Activated T-helper 17 cell treated with anti-CD3 and anti-CD28 coated beads, Interleukin-2, amount 50 U/mL, for 72 hours (primary cell): ENCODE results near the gene OBP2A. TPM values are rescaled to one million over a fixed set of nuclear protein-coding genes. Genes with fewer than 3 reads are reported as not detected.
"Not testable (repeated sequence)": the region's sequence is repeated elsewhere in the genome, so short reads cannot be mapped to it uniquely, and the experiment has no call there.

Source experiments
- ATAC-seq: fragments of 150-1000 bp; cut with Tn5 transposase; replicated peaks from 2 replicates; pipeline ENCODE4 v1.10.0; 2021; ENCODE audit warnings: mild to moderate bottlenecking, moderate library complexity
- H3K27ac Mint-ChIP-seq: one replicate; pipeline ENCODE4 v1.8.0; 2022; ENCODE audit warnings: mixed read lengths
- H3K27me3 Mint-ChIP-seq: one replicate; pipeline ENCODE4 v1.8.0; 2022; ENCODE audit warnings: mixed read lengths
- H3K36me3 Mint-ChIP-seq: one replicate; pipeline ENCODE4 v1.8.0; 2022; ENCODE audit warnings: low read depth, mild to moderate bottlenecking, mixed read lengths
- H3K4me1 Mint-ChIP-seq: one replicate; pipeline ENCODE4 v1.8.0; 2022; ENCODE audit warnings: mixed read lengths
- H3K4me3 Mint-ChIP-seq: one replicate; pipeline ENCODE4 v1.8.0; 2022; ENCODE audit warnings: mild to moderate bottlenecking, mixed read lengths
- H3K9me3 Mint-ChIP-seq: one replicate; pipeline ENCODE4 v1.8.0; 2022; ENCODE audit warnings: mixed read lengths
- total RNA-seq, 2 donors: library from RNA; stranded (reverse); gene quantifications; one replicate each; pipeline ENCODE4 v1.2.3, GENCODE V29; 2022

OBP2A gene
- total RNA-seq, 2 donors from 2014 or later: not detected

DNA sequence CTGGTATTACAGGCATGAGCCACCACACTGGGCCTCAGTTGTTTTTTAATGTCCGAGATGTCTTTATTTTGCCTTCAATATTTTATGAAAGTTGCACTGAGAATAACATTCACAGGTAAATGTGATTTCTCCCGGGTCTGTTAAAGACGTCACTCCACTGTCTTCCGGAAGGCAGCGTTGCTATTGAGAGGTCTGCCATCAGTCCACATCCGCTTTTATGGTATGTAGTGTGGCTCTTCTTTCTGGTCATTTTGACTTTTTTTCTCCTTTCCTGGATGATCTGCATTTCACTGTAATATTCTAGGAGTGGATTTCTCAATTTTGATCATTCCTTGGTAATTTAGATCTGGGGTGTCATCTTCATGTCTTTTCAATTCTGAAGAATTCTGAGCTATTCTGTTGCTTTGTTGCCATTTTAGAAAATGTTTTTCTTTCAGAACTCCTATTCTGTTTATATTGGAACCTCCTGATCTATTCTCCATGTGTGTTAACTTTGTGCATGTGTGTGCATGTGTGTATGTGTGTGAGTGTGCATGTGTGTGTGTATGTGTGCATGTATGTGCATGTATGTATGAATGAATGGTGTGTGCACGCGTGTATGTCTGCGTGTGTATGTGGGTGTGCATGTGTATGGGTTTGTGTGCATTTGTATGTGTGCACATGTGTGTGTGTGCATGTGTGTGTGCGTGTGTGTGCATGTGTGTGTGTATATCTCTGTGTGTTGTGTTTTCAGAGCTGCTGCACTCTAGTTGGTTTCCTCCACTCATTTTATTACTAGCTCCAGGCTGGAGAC, 26.6 kb upstream of the OBP2A start:
- Mint-ChIP-seq H3K27me3 (peaks cover 3% of the 10 kb centered on the region), H3K36me3 (no peaks in the 10 kb centered on the region), H3K4me1 (no peaks in the 10 kb centered on the region), H3K27ac (no peak overlapping the region), H3K9me3 (no peaks in the 10 kb centered on the region), H3K4me3 (no peak overlapping the region)
- no peak for ATAC-seq

DNA sequence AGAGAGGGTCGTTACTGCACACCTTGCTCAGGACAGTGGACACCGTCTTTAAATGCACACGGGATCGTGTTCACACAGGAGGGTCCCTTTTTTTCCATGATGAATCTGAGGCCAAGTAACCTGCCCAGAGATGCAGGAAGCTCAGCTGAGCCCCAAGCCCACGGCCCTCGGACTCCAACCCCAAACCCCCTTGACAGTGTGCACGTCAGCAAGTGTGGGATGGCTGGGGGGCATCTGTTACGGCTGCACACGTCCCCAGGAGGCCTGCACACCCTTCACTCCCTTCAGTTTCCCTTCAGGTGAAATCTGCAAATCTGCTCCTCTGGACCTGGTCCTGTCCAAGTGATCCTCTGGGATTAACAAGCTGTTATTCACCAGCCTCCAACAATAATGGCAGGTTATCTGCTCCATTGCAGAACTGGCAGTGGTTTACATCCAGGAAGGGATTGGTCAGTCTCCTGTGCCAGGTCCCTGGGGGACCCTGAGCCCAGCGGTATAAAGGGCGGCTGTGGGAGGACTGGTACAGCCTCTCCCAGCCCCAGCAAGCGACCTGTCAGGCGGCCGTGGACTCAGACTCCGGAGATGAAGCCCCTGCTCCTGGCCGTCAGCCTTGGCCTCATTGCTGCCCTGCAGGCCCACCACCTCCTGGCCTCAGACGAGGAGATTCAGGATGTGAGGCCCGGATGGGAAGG, 24.9 kb upstream of the OBP2A start, which contains the start of gene LCN1:
LCN1 (plus strand) TSS at position 525 of the 692 bp plus-strand sequence; CDS start at position 583, 58 bp downstream.
- no peak within 1 kb of the TSS for H3K4me3 Mint-ChIP-seq
- H3K27me3 Mint-ChIP-seq: peaks cover 3% of the 10 kb centered on the region
- H3K36me3 Mint-ChIP-seq: no peaks in the 10 kb centered on the region
- no peaks in the 10 kb centered on the region for H3K9me3 Mint-ChIP-seq
- no peak within 1 kb of the TSS for H3K27ac Mint-ChIP-seq
- ATAC-seq: no peak
- no peaks in the 10 kb centered on the region for H3K4me1 Mint-ChIP-seq

DNA sequence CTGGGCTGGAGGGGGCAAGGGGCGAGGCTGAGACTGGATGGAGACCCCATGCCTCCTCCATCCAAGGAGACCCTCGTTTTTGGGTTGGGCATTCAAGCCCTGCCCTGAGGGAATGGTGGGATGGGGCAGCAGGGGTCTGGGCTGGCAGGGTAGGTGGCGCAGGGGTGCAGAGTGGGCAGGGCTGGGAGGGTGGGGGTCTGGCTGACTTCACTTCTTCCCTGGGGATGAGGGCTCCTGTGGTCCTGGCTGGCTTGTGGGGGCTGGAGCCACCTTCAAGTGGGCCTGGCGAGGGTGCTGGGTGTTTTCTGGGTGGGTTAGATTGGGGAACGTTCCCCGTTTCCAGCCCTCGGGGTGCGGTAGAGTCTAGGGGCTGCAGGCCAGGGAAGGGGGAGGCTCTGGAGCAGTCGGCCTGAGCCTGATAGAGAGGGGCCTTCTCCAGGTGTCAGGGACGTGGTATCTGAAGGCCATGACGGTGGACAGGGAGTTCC, 24.3 kb upstream of the OBP2A start:
- no peak for ATAC-seq
- H3K4me1 Mint-ChIP-seq: no peaks in the 10 kb centered on the region
- H3K27ac Mint-ChIP-seq: no peak overlapping the region
- H3K4me3 Mint-ChIP-seq: no peak overlapping the region
- no peaks in the 10 kb centered on the region for H3K36me3 Mint-ChIP-seq
- peaks cover 3% of the 10 kb centered on the region for H3K27me3 Mint-ChIP-seq
- no peaks in the 10 kb centered on the region for H3K9me3 Mint-ChIP-seq

DNA sequence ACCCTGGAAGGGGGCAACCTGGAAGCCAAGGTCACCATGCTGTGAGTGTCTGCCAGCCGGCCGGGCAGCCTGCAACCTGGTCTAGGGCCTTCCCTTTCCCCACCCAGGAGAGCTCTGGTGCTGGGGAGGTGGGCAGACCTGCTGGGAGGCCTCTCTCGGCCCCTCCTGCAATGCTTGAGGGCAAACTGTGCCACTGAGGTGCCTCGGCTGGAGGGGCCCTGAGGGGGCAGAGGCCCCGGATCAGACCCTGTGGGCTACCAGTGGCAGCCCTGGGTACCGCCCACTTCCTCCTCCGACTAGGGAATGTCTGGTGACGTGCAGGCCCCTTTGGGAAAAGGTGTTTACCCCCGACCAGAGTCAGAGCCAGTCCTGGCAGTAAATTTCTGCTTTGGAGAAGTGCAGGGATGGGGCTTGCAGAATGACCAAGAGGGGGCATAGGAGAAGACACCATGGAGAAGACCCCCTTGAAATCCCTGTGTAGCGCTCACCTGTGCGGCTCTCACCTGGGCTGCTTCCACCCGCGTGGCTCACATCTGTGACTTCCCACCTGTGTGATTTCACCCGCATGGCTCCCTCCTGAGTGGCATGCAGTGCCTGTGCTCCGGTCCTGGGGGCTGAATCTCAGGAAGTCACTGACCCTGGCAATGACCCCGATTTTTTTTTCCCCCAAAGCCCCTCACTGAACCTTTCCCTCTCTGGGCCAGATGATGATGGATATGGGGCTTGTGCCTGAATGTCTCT, 23.6 kb upstream of the OBP2A start:
- Mint-ChIP-seq H3K4me3 (no peak overlapping the region), H3K27ac (no peak overlapping the region), H3K4me1 (no peaks in the 10 kb centered on the region), H3K9me3 (no peaks in the 10 kb centered on the region), H3K27me3 (peaks cover 3% of the 10 kb centered on the region), H3K36me3 (no peaks in the 10 kb centered on the region)
- no peak for ATAC-seq

DNA sequence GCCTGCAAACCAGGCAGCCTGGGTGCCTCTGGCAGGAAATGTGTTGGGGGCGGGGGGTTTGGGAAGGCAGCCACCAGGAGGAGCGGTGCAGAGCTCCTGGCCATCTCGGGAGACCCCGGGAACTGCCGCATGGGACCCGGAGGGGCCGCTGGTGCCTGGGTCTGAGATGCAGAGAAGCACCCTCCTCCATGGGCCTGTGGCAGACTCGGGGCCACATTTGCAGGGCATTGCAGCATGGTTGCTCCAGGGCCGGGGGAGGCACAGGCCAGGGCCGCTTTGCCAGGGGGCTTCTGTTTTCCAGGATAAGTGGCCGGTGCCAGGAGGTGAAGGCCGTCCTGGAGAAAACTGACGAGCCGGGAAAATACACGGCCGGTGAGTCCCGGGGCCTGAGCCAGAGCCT, 23.0 kb upstream of the OBP2A start:
- Mint-ChIP-seq H3K27me3 (peaks cover 3% of the 10 kb centered on the region), H3K9me3 (no peaks in the 10 kb centered on the region), H3K4me3 (no peak overlapping the region), H3K27ac (no peak overlapping the region), H3K4me1 (no peaks in the 10 kb centered on the region), H3K36me3 (no peaks in the 10 kb centered on the region)
- no peak for ATAC-seq

DNA sequence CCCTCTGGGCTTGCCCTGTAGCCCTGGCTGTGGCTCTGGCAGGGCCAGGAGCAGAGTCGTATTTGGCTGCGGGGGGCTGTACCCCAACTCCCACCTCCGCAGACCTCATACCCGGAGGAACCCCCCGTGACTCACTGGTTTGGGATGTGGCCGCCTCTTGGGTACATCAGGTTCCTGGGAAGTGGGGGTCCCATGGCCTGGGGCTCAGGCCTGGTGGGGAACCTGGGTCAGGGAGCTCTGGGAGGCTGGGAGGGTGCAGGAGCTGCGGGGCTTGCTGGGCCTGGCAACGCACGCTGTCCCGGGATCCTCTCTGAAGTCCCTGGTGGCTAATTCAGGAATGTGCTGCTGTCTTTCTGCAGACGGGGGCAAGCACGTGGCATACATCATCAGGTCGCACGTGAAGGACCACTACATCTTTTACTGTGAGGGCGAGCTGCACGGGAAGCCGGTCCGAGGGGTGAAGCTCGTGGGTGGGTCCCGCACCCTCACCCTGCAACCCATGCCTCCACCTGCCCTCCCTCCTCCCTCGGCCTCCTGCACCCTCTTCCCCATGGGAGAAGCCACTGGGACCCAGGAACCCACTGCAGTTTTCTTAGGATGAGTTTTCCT, 22.3 kb upstream of the OBP2A start:
- H3K36me3 Mint-ChIP-seq: no peaks in the 10 kb centered on the region
- no peak for ATAC-seq
- no peaks in the 10 kb centered on the region for H3K4me1 Mint-ChIP-seq
- no peaks in the 10 kb centered on the region for H3K9me3 Mint-ChIP-seq
- peaks cover 3% of the 10 kb centered on the region for H3K27me3 Mint-ChIP-seq
- no peak overlapping the region for H3K27ac Mint-ChIP-seq
- H3K4me3 Mint-ChIP-seq: no peak overlapping the region

DNA sequence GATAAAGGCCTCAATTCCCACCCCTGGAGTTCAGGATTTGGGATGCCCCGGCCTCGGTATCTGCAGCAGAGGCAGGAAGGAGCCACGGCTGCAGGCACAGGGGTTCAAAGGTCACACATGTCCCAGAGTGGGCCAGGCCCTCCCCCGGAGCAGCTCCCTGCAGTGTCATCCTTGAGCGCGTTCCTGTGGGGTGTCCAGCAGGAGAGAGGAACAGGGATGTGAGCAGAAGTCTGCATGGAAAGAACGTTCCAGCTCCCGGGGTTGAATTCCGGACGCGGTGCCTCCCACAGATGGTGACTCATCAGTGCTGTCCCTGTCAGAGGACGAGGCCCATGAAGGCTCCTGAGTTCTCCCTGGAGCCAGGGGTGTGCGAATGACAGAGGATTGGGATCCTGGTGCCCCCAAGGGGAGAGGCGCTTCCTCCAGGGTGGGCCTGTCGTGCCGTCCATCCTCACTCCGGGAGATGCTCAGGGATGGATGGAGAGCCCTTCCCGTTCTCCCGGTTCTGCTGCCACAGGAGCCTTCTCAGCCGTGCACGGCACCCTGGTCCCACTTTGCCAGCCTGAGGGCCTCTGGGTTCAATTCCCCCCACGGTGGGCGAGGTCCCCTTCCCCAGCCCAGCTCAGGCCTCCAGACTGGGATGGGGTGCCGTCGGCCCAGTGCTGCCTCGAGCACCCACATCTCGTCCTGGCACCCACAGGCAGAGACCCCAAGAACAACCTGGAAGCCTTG, 21.6 kb upstream of the OBP2A start:
- ATAC-seq: no peak
- Mint-ChIP-seq H3K9me3 (no peaks in the 10 kb centered on the region), H3K4me3 (no peak overlapping the region), H3K27me3 (peaks cover 2% of the 10 kb centered on the region), H3K4me1 (no peaks in the 10 kb centered on the region), H3K36me3 (no peaks in the 10 kb centered on the region), H3K27ac (no peak overlapping the region)

DNA sequence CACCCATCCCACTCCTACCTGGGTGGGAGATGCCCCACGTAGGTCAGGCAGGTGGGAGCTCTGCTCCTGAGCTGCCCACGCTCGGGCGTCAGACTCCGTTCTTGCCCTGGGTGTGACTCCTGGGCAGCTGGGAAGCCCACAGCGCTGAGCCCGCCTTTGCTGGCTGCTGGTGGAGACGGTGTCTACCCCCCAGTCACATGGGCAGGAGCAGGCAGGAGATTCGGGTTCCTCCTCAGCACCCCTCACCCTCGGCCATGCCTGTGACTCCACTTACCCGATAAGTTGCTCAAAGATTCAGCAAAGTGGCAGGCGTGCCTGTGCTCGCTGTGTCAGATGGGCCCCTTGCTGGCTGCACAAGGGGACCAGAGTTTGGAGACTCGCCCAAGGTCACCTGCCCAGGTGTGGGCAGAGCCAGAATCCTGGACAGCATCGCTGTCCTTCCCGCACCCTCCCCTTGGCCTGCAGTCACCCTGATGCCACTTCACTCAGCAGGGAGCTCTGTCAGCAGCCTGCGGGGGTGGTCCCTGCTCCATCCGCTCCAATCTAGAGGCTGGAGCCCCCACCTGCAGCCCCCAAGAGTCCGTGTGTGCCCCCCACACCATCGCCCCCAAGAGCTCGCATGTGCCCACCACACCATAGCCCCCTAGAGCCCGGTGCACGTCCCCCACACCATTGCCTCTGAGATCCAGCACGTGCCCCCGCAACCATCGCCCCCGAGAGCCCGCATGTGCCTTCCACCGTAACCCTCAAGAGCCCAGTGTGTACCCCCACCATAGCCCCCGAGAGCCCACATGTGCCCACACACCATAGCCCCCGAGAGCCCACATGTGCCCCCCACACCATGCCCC, 20.5 kb upstream of the OBP2A start:
- Mint-ChIP-seq H3K27ac (no peak overlapping the region), H3K9me3 (no peaks in the 10 kb centered on the region), H3K4me1 (no peaks in the 10 kb centered on the region), H3K36me3 (no peaks in the 10 kb centered on the region), H3K4me3 (no peak overlapping the region), H3K27me3 (no peaks in the 10 kb centered on the region)
- no peak for ATAC-seq

DNA sequence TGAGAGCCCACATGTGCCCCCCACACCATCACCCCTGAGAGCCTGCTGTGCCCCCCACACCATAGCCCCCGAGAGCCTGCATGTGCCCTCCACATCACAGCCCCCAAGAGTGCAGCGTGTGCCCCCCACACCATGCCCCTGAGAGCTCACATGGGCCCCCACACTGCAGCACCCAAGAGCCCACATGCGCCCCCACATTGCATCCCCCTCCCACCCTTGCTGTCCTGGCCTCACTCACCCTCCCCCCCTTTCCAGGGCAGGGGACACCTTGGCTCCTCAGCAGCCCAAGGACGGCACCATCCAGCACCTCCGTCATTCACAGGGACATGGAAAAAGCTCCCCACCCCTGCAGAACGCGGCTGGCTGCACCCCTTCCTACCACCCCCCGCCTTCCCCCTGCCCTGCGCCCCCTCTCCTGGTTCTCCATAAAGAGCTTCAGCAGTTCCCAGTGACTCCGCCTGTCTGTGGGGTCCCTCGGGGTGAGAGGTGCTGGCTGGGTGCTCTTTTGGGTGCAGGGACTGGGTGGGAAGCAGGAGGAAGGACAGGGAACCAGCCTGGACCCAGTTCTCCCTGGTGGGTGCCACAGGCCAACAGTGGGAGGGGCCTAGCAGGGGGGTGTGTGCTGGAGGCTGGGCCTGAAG, 19.7 kb upstream of the OBP2A start:
- Mint-ChIP-seq H3K36me3 (no peaks in the 10 kb centered on the region), H3K9me3 (no peaks in the 10 kb centered on the region), H3K4me3 (no peak overlapping the region), H3K27me3 (no peaks in the 10 kb centered on the region), H3K4me1 (no peaks in the 10 kb centered on the region), H3K27ac (no peak overlapping the region)
- ATAC-seq: no peak

DNA sequence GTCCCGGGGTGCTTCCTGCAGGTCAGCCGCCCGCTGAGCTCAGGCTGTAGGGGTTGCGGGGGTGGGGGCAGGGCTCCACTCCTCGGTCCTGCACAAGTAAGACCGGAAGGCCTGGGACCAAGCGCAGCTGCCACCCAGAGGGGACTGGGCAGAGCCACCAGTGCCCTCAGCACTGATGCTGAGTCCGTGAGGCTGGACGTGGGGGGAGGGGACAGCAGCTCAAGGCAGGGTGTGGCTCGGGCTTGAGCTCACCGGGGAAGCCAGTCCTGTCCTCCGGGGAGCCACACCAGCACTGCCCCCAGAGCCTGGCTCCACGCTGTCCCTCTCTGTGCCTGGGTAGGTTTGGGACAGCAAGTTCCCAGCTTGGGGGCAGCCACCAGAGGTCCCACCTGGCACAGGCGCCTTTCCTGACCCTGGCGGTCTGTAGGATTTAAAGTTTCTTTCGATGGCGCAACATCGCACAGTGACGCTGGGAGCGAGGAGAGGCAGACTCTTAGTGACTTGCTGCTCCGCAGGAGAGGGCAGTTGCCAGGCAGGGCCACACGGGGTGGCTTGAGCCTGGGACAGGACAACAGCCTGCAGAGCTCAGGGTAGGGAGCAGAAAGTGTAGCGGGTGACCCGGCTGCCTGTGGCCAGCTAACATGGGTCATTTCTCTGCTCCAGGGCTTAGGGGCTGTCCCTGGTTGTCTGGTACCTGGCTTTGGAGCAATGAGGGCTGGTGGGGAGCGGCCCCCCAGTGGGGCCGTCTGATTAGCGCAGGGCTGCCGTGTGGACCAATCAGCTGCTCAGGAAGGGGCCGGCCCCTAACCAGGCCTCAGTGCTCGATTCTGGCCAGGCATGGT, 19.0 kb upstream of the OBP2A start:
- no peak overlapping the region for H3K4me3 Mint-ChIP-seq
- no peak overlapping the region for H3K27ac Mint-ChIP-seq
- no peaks in the 10 kb centered on the region for H3K4me1 Mint-ChIP-seq
- ATAC-seq: no peak
- H3K9me3 Mint-ChIP-seq: no peaks in the 10 kb centered on the region
- H3K36me3 Mint-ChIP-seq: no peaks in the 10 kb centered on the region
- H3K27me3 Mint-ChIP-seq: peaks cover 5% of the 10 kb centered on the region

DNA sequence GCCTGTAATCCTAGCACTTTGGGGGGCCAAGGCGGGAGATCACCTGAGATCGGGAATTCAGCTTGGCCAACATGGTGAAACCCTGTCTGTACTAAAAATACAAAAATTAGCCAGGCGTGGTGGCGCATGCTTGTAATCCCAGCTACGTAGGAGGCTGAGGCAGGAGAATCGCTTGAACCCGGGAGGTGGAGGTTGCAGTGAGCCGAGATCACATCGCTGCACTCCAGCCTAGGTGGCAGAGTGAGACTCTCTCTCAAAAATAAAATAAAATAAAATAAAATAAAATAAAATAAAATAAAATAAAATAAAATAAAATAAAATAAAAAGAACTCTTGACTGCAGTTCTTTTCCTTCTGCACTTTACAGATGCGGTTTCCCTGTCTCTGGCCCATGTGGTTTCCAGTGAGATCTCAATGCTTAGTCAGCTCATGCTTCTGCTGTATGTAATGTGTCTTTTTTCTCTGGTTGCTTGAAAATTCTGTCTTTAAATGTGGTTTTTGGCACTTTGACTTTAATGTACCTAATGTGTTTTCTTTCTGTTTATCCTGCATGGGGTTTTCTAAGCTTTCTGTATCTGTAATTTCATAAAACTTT, 17.0 kb upstream of the OBP2A start:
- ATAC-seq: peak; percentile 32
- H3K4me1 Mint-ChIP-seq, H3K36me3 Mint-ChIP-seq, H3K27ac Mint-ChIP-seq, H3K4me3 Mint-ChIP-seq, H3K9me3 Mint-ChIP-seq: not testable (repeated sequence)
- peaks cover 11% of the 10 kb centered on the region for H3K27me3 Mint-ChIP-seq

DNA sequence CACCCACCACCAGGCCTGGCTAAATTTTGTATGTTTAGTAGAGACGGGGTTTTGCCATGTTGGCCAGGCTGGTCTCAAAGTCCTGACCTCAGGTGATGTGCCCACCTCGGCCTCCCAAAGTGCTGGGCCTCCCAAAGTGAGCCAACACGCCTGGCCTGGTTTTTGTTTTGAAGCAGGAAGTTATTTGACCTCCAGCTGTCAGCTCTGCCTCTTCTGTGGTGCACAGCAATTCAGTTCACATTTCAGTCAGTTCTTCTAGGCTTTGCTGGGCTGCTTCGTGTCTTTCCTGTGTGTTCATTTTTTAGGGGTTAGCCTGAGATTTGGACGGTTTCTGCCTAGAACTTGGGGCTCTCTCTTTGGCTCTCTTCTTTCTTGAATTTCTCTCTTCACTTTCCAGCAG, 15.8 kb upstream of the OBP2A start:
- H3K27me3 Mint-ChIP-seq: peaks cover 19% of the 10 kb centered on the region
- no peaks in the 10 kb centered on the region for H3K4me1 Mint-ChIP-seq
- H3K36me3 Mint-ChIP-seq: no peaks in the 10 kb centered on the region
- H3K27ac Mint-ChIP-seq: peak overlapping the region; percentile 2
- no peak overlapping the region for H3K4me3 Mint-ChIP-seq
- H3K9me3 Mint-ChIP-seq: no peaks in the 10 kb centered on the region
- no peak for ATAC-seq
